NCI-H1417 (cell line): ENCODE measurements around the gene FMO3.

Experiments
- DNase-seq, 3 experiments: peaks; one replicate each; lab custom pipeline; 2025; lab: John Stamatoyannopoulos, UW

The FMO3 gene

DNA sequence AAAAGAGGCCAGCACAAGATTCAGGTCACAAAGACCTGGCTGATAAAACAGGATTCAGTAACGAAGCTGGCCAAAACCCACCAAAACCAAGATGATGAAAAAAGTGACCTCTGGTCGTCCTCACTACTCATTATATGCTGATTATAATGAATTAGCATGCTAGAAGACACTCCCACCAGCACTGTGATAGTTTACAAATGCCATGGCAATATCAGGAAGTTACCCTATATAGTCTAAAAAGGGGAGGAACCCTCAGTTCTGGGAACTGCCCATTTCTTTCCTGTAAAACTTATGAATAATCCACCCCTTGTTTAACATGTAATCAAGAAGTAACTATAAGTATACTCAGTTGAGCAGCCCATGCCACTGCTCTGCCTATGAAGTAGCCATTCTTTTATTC lies 68.4 kb downstream of the FMO3 start:
- DNase-seq, result no peak

DNA sequence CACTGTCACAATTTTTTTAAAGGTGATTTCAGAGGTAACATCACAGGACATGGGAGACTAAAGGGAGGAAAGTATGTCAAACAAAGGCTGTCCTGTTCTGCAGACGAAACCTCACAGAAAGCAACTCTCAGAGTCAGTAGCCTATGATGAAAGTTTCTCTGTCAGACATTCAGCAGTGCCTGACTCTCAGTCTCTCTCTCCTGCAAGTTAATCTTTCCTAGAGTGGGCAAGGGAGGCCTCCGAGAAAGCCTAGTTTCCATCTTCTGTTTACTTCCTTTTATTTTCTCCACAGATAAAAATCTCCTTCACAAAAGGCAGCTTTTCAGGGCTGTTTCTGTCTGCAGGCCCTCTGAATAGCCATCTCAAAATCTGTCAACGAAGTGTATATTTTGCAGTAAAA lies 69.5 kb downstream of the FMO3 start:
- no peak for DNase-seq

DNA sequence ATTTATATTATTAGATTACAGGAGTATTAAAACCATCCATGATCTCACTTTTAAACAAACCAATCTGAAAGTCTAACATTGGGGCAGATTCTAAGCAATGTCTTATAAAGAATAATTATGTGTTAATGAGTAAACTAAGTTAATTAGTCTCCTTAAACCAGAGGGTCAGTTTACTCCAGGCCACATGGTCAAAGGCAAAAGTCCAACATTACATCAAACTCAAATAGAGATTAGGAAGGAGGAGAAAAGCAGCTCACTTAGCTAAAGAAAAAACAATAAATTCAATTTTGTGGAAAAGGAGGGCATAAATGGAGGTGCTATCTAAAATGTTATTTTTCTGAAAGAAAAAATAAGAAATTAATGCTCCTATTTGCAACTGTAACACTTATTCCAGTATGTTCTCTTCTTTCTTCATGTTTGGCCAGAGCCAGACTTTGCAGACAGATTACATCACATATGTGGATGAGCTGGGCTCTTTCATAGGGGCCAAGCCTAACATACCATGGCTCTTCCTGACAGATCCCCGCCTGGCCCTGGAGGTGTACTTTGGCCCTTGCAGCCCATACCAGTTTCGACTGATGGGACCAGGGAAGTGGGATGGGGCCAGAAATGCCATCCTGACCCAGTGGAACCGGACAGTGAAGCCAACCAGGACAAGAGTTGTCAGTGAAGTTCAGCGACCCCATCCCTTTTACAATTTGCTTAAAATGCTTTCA lies 70.1 kb downstream of the FMO3 start:
- no peak for DNase-seq

DNA sequence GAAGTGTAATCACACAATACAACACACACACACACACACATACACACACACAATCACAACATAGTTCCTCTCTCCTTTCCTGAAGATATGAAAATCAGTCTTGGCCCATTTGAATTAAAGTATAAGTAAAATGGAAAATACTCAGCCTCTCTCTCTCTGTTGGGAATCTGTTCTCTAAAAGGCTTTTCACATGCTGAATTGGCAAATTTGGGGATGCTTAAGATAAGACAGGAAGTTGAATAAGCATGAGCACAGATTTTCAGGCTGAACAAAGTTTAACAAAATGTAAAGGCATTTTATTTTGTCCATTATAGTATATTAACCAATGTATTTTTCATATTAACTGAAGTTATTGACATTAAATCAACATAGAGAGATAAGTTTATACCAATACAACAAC lies 70.7 kb downstream of the FMO3 start:
- DNase-seq, result no peak

DNA sequence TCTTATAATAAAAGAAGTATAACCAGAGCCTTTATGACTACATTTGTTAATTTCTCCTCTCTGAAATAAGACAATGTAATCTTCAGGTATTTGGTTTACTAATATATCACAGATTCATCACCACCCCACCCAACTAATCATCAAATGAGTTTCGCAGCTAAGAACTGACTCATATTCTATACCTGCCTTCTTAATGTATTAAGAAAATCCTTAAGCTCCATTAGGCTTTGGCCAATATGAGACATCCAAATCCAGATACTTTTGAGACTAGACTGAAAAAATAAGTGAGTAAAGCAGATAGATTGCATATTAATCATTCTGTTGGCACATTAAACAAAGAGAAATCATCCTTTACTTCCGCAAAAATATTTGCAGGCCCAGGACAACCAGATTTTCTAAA lies 75.7 kb downstream of the FMO3 start:
- DNase-seq, result no peak
